Astrocyte of the spinal cord (primary cell): Measurements from ENCODE around the gene MGLL.

Source experiments
- DNase-seq: peaks from one replicate; pipeline ENCODE4 v3.0.0; 2011; ENCODE audit warnings: low read depth, low spot score
- H3K4me3 ChIP-seq: 2 replicates; pipeline ENCODE4 v1.5.1; 2011; ENCODE audit warnings: low read depth, mild to moderate bottlenecking, low read length, moderate library complexity
- CTCF ChIP-seq: IDR thresholded peaks from 2 replicates; pipeline ENCODE4 v1.5.1; 2012; ENCODE audit warnings: low read depth, mild to moderate bottlenecking, low read length, inconsistent platforms
- in situ Hi-C: cut with HindIII; loops from 2 replicates; pipeline ENCODE4 v1.10.0; 2017; ENCODE audit warnings: low sequenced_read_pairs

MGLL gene

DNA sequence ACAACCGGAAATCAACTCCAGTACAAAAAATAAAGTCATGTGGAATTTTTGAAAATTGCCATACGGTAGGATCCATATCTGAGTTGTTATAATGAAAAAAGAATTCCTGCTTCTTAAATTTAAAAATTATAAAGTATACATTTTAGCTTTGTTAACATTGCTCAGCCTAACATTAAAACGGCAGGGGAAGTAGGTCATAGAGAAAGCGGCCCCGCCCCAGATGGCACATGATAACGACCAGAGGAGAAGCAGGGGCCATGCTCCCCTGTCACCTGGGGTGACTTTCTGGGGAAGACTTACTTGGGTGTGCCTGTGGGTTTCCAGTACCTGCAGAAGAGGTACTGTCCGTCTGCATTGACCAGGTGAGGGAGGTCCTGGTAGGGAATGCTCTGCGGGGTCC is 921 bp downstream of the MGLL start:
- in situ Hi-C loops: no loop called here
- TF ChIP-seq CTCF: no peak
- DNase-seq: no peak
- no peak overlapping the region for H3K4me3 ChIP-seq

GRCh38 chr3:127820826-127821313 is 1.4 kb downstream of the MGLL start:
- peak; percentile 23 for DNase-seq
- no peak overlapping the region for H3K4me3 ChIP-seq
- in situ Hi-C loops: no loop called here
- TF ChIP-seq CTCF: no peak

DNA sequence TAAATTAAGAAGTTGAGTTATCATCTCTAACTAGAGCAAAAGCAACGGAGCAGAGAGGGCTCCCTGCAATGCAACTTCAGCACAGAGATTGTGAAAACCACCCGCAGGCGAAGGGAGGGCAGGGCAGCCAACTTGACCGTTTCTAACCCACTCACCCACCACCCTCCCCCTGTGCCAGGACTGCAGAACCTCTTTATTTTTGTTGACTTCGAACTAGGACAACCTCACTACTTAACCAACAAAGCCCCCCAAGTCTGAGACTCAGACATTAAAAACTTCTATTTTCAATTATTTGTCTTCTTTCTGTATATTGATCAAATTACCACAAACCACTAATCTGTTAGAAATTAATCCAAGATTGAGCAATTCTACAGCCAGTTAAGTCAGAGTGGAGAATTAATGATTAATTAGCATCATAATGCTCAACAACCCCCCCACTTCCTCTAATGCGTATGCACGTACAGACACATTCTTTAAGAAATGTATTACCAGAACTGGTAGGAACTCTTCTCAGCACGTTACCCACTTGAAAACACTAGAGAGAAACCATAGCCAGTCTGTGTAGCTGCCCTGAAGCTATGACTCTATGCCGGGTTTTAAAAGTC is 2.0 kb downstream of the MGLL start:
- peak; percentile 27 for TF ChIP-seq CTCF
- DNase-seq: peak; percentile 15
- in situ Hi-C loops: no loop called here
- H3K4me3 ChIP-seq: no peak overlapping the region

- no peak overlapping the region for H3K4me3 ChIP-seq
- in situ Hi-C loops: no loop called here
- no peak for DNase-seq
- no peak for TF ChIP-seq CTCF
Measured at GRCh38 chr3:127819656-127820055, 2.7 kb downstream of the MGLL start.

DNA sequence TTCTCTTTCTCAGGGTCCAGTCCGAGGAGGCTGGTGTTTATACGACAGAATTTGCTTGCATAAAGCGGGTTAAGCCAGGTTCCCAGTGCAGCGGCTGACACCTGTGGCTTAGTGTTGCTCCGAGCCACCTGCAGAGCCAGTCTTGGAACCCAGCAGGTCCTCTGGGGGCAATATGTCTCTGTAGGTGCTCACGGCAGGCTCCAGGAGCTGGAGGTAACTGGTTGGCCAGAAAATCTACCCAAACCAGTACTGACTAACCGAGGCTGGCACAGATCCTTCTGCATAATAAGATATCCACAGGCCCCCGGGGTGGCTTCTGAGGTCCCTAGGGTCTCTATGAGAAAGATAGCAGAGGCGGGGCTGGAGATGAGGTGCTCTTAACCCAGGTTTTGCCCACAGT is 3.2 kb downstream of the MGLL start:
- no peak for TF ChIP-seq CTCF
- in situ Hi-C loops: no loop called here
- DNase-seq: no peak
- no peak overlapping the region for H3K4me3 ChIP-seq

DNA sequence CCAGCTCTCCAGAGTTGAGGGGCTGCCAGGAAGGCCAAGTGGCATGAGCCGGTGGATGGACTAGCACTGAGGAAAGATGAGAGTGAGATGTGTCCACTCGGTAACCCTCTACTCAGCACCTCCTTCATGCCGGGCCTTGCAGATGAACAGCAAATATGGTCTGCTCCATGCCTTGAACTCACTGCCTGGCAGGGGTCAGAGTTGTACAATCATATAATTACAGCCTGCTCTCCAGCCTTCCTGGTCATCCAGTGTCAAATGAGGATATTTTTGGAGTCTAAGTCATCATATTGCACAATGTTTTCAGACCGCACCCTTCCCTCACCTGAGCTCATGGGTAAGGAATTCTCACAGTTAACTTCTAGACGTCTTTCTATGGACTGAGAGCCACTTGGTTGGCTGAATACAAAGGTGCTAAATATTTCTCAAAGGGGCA is 4.9 kb downstream of the MGLL start:
- in situ Hi-C loops: no loop called here
- no peak for TF ChIP-seq CTCF
- no peak overlapping the region for H3K4me3 ChIP-seq
- DNase-seq: peak; percentile 53
